ENCODE measurements around the gene C3AR1.

GRCh38 chr12:8031872-8032241 is 34.3 kb downstream of the C3AR1 start:
- TF ChIP-seq POLR2A (IDR thresholded peaks at IDR 0.05; ENCODE audit: low read depth, low read length) (no peak), PAX5 (IDR thresholded peaks at IDR 0.05; ENCODE audit: insufficient read depth, low read length, severe bottlenecking) (no peak), POU2F2 (IDR thresholded peaks at IDR 0.05; ENCODE audit: low read depth, low read length) (no peak)

Measured in GM12891 (cell line).